Measurements from ENCODE around the gene TNNT2. TPM values are rescaled to one million over a fixed set of nuclear protein-coding genes. Genes with fewer than 3 reads are reported as not detected.

The TNNT2 gene
- total RNA-seq, 6 experiments from 2014 or later, result 0.18 to 1.1 (median 0.24) TPM; not detected in 3

DNA sequence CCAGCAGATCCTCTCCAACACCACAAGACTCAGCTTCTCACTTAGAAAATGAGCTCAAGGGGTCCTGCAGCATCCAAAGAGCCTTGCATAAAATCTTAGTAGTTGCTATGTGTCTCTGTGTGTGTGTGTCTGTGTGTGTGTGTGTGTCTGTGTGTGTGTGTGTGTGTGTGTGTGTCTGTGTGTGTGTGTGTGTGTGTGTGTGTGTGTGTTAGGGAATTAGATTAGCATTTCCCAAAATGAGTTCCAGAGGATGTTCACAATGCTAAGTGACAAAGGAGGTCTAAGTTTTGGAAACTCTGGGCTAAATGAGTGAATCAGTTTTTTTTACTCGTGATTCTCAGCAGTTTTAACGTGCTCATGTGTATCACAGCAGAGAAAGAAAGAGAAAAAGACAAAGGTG lies 30.5 kb downstream of the TNNT2 start:
- Histone ChIP-seq H3K4me1 (no peaks in the 10 kb centered on the region), H3K27me3 (no peaks in the 10 kb centered on the region), H3K27ac (no peak overlapping the region), H3K9me3 (no peaks in the 10 kb centered on the region), H3K36me3 (no peaks in the 10 kb centered on the region), H3K4me3 (no peak overlapping the region)
- ATAC-seq (no peak), DNase-seq (no peak)
- WGBS (ENCODE audit: insufficient coverage, low coverage, low lambda C conversion rate, missing lambda C conversion rate), result 15% methylated on average over 2 of the region's 2 CpGs
- intact Hi-C loops (cut with DNase I), result no loop called here
- TF ChIP-seq, protein P1, sequence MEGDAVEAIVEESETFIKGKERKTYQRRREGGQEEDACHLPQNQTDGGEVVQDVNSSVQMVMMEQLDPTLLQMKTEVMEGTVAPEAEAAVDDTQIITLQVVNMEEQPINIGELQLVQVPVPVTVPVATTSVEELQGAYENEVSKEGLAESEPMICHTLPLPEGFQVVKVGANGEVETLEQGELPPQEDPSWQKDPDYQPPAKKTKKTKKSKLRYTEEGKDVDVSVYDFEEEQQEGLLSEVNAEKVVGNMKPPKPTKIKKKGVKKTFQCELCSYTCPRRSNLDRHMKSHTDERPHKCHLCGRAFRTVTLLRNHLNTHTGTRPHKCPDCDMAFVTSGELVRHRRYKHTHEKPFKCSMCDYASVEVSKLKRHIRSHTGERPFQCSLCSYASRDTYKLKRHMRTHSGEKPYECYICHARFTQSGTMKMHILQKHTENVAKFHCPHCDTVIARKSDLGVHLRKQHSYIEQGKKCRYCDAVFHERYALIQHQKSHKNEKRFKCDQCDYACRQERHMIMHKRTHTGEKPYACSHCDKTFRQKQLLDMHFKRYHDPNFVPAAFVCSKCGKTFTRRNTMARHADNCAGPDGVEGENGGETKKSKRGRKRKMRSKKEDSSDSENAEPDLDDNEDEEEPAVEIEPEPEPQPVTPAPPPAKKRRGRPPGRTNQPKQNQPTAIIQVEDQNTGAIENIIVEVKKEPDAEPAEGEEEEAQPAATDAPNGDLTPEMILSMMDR (IDR thresholded peaks at IDR 0.05), result no peak
- TF ChIP-seq POLR2A (IDR thresholded peaks at IDR 0.05), result no peak

DNA sequence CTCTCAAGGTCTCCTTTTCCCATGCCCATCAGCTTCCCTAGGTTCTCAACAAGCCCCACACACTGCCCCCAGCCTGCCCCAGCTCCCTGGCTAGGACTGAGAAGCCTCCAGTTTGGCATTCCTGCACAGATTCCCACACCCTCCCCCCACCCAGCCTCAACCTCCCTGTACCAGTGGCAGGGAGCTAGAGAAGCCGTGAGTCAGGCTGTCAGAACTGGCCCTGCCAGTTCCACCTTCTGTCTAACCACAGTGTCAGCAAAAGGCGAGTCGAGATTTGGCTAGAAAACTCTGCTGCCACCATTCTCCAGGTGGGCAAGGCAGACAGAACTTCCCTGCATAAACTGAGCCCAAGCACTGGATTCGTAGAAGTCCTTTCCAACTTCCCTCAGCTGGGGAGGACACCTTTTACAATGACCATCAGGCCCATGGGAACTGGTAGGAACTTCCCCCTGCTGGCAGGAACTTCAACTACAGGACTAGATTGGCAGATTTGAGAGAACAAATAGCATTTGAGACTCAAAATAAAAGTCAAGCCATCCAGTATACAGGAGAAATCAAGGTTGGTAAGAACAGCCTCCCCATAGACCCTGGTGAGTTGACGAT lies 31.0 kb downstream of the TNNT2 start:
- no peaks in the 10 kb centered on the region for H3K27me3 ChIP-seq
- 53% methylated on average over 5 of the region's 5 CpGs for WGBS (ENCODE audit: insufficient coverage, low coverage, low lambda C conversion rate, missing lambda C conversion rate)
- DNase-seq (peak in 2 of 3 donors; percentile 16 to 37), ATAC-seq (peak; percentile 62 to 74 (median 68))
- TF ChIP-seq POLR2A (IDR thresholded peaks at IDR 0.05), result no peak
- TF ChIP-seq, protein P1 (IDR thresholded peaks at IDR 0.05), result peak; percentile 40 to 60 (median 50)
- H3K4me3 ChIP-seq, result no peak overlapping the region
- no peak overlapping the region for H3K27ac ChIP-seq
- H3K36me3 ChIP-seq, result no peaks in the 10 kb centered on the region
- no peaks in the 10 kb centered on the region for H3K4me1 ChIP-seq
- H3K9me3 ChIP-seq, result no peaks in the 10 kb centered on the region
- intact Hi-C loops (cut with DNase I), result no loop called here

DNA sequence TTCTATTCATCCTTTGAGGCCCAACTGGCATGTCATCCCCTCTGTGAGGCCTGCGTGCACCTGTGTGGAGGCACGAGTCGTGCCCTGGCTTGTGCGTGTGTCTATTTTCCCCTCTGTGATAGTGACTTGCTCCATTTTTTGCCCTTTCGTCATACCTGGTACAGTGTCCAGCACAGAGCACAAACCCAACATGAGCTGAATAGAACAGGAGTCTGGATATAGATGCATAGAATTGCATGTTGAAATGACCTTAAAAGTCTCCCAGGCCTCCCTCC lies 32.5 kb downstream of the TNNT2 start:
- no peaks in the 10 kb centered on the region for H3K4me1 ChIP-seq
- H3K9me3 ChIP-seq, result no peaks in the 10 kb centered on the region
- no peaks in the 10 kb centered on the region for H3K36me3 ChIP-seq
- no peak overlapping the region for H3K27ac ChIP-seq
- no peak overlapping the region for H3K4me3 ChIP-seq
- peak in 1 of 3 donors; percentile 16 for DNase-seq
- intact Hi-C loops (cut with DNase I), result no loop called here
- no peak for ATAC-seq
- WGBS (ENCODE audit: insufficient coverage, low coverage, low lambda C conversion rate, missing lambda C conversion rate), result 87% methylated on average over 3 of the region's 5 CpGs
- no peaks in the 10 kb centered on the region for H3K27me3 ChIP-seq
- no peak for TF ChIP-seq POLR2A (IDR thresholded peaks at IDR 0.05)
- TF ChIP-seq, protein P1 (IDR thresholded peaks at IDR 0.05), result no peak

DNA sequence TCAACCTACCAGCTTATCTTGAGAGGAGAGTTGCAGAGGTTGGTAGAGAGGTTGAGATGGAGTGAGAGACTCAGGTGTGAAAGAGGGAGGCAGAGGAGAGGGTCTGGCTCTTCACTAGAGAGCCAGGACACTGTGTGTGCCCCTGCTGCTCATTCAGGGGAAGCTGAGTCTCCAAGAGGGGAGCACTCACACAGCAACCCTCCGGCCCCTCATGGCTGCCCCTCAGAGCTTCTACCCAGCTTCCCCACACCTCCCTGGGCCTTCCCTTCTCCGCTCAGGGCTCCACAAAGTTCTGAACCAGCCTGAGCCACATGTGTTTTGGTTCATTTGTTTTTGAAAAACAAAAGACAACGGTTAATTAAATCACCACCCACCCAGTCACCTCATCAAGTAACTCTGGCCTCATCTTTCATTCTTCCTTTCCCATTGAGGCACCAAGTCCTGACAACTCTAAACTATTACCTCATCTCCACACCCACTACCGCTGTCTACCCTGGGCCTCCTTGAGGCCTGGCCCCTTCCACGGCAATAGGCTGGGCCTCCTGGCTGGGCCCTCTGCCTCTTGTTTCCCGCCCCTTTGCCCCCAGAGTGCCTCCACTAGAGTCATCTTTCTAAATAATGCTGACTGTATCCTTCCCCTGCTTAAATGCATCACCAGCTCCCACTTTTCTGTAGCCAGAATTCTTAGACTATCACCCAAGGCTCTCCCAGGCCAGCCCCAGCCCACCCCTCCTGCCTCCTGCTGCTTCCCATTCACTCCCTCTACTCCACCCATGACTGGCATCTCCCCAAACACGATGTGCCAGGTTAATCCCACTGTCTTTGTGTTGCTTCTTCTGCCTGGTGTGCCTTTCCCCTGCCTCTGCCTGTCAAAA lies 33.0 kb downstream of the TNNT2 start:
- ATAC-seq, result no peak
- intact Hi-C loops (cut with DNase I), result no loop called here
- Histone ChIP-seq H3K9me3 (no peaks in the 10 kb centered on the region), H3K4me1 (no peaks in the 10 kb centered on the region), H3K27ac (no peak overlapping the region), H3K36me3 (no peaks in the 10 kb centered on the region), H3K4me3 (no peak overlapping the region), H3K27me3 (no peaks in the 10 kb centered on the region)
- TF ChIP-seq POLR2A (IDR thresholded peaks at IDR 0.05), result no peak
- TF ChIP-seq, protein P1 (IDR thresholded peaks at IDR 0.05), result no peak
- DNase-seq, result peak in 1 of 3 donors; percentile 7
- WGBS (ENCODE audit: insufficient coverage, low coverage, low lambda C conversion rate, missing lambda C conversion rate), result 76% methylated on average over 5 of the region's 7 CpGs
